COLO668 (cell line): ENCODE results near the gene RALY.
A peak's percentile ranks its signal among the peaks of the same experiment; 100 is the strongest.

Source experiments
- DNase-seq: peaks from one replicate; lab custom pipeline; 2025; ENCODE audit not compliant: unreplicated experiment; lab: John Stamatoyannopoulos, UW

RALY gene

DNA sequence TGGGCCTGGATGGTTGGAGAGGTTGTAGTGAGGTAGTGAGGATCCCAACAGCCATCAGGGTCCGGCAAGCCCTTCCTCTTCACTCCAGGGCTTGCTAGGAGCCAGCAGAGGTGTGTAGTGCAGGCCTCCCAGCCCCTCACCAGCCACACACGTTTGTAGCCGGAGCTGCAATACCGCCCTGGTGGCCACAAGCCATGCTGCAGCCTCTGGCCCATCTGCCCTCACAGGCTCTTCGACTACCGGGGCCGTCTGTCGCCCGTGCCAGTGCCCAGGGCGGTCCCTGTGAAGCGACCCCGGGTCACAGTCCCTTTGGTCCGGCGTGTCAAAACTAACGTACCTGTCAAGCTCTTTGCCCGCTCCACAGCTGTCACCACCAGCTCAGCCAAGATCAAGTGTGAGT is 81.9 kb downstream of the RALY start:
- no peak for DNase-seq

DNA sequence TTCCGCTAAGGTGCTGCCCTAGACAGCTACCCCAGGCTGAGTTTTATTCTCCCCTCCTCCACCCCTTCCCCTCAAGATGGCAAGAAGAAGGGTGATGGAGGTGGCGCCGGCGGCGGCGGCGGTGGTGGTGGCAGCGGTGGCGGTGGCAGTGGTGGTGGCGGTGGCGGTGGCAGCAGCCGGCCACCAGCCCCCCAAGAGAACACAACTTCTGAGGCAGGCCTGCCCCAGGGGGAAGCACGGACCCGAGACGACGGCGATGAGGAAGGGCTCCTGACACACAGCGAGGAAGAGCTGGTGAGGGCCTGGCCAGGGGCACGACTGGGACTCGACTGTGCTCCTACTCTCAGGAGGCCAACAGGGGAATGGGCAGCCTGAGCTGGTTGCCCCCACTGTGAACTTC is 83.2 kb downstream of the RALY start:
- no peak for DNase-seq

DNA sequence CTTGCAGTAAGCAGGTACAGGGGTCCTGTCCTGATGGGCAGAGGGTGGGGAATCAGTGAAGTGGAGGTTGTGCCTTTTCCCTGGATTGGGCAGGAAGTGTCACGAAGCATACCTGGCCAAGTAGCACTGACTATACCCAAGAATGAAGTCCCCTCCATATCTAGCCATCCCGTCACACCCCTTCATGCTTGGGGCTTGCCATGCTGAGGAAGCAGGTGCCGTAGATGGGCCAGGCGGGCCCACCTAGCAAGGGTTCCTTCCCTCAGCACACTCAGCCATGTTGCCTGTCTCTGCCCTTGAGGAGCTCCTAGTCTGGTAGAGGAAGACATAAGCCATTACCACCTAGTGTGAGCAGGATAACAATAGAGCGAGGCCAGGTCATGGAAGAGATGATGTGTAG is 84.8 kb downstream of the RALY start:
- DNase-seq, result no peak

DNA sequence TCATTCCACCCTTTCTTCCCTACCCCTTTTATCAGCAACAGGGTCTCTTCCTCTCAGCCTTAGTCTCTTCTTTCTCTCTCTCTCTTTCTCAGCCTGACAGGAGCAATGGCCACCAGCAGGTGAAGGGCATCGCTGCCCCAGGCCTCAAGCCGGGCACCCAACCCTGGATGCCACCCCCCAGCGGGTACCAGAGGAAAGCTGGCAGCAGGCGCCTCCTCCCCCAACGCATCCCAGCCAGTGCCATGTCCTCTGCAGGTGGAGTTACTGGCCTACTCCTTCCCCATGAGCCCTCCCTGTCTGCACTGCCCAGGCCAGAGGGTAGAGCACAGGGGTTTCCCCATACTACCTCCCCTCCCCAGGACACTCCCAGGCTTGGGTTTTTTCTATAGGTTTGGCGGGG is 86.1 kb downstream of the RALY start:
- no peak for DNase-seq

DNA sequence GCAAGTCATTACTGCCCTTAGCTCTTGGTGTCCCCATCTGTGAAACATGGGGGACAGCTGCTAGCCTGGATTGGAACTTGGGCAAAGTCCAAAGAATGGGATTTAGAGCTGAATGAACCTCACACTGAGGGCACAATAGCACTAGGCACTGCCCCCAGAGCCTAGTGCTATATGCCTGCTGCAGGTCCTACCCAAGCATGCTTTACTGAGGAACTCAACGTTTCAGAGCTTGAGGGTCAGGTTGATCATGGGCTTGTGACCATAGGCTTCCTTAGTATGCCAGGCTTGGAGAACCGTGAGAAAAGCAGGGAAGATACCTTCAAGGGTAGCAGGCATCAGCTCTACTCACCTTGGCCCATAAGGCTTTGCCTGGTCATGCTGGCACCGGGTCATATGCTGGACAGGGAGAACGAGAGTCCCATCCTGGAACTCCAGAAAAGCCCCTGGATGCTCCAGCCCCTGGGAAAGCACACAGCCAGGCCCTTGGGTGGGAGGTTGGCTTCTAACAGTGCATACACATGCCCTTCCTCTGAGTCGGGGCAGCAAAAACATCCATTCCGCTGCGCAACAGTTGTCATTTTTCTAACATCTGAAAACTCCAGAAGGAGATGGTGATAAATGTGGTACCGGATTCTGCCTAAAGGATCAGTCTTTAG is 88.6 kb downstream of the RALY start:
- DNase-seq, result no peak

DNA sequence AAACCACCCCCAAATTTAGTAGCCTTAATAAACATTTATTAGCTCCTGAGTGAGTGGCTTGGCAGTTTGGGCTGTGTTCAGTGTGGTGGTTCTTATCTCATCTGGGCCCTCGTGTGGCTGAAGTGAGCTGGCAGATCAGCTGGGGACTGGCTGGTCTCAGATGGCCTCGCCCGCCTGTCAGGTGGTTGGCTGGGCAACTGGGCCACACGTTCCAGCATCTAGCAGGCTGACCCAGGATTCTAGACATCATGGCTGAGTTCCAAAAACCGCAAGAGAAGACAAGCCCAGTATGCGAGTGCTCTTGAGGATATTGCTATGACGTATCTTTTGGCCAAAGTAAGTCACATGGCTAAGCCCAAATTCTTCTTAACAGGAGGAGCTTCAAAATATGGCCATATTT is 89.4 kb downstream of the RALY start:
- DNase-seq, result no peak

DNA sequence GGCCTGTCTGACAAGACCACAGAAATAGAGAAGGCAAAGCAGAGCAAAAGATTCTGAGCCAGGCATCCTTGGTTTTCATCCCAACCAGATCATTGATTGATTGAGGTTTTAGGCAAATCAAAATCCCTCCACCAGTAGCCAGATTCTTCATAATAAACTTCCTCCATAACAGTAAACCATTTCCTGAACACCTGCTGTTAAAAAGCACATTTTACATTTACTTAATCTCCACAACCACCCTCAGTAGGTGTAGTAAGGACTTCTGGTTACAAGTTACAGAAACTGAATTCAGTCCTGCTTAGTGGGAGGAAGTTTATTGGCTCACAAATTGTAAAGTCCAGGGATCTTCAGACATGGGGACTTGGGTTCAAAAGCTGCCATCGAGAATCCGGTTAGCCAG is 90.1 kb downstream of the RALY start:
- DNase-seq, result no peak

DNA sequence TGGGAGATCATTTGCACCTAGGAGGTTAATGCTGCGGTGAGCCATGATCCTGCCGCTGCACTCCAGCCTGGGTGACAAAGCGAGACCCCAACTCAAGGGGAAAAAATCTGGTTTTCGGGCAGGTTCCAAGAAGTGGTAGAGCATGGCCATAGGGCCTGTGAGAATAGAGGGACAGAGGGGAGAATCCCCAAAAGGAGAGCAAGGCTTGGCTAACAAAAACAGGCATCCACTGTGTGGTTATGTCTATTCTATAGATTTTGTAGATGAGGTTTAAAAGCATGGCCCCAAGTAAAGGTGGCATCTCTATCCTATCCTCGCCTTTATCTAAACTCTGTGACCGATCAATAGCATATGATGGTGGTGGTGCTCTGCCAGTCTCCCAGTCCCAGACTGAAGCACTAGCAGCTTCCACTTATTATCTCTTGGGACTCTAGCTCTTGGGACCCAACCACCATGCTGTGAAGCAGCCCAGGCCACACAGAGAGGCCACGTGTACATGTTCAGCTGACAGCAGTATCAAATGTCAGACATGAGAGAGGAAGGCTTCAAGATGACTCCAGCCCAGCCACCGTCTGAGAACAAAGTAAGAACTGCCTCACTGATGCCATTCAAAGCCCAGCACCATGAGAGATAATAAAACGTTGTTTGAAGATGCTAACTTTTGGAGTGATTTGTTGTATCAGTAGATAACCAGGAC is 90.7 kb downstream of the RALY start:
- DNase-seq, result peak; percentile 20

DNA sequence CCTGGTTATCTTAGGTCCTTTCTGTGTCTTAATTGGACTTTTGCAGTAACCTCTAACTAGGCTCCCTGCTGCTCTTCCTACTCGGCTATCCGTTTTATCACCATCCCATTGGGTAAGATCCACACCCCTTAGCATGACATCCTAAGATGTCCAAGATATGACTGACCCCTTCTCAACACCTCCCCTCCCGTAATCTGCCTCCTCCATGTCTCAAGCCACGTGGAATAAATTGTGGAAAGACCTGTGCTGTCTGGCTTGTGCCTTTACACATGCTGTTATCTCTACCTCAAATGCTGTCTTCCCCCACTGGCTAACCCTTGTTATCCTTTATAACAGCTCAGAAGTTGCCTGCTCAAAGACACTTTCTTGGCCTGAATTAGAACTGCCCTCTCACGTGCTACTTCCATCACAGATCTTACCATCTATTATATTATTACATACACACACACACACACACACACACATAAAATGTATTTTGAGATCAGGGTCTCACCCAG is 91.9 kb downstream of the RALY start:
- DNase-seq, result no peak

DNA sequence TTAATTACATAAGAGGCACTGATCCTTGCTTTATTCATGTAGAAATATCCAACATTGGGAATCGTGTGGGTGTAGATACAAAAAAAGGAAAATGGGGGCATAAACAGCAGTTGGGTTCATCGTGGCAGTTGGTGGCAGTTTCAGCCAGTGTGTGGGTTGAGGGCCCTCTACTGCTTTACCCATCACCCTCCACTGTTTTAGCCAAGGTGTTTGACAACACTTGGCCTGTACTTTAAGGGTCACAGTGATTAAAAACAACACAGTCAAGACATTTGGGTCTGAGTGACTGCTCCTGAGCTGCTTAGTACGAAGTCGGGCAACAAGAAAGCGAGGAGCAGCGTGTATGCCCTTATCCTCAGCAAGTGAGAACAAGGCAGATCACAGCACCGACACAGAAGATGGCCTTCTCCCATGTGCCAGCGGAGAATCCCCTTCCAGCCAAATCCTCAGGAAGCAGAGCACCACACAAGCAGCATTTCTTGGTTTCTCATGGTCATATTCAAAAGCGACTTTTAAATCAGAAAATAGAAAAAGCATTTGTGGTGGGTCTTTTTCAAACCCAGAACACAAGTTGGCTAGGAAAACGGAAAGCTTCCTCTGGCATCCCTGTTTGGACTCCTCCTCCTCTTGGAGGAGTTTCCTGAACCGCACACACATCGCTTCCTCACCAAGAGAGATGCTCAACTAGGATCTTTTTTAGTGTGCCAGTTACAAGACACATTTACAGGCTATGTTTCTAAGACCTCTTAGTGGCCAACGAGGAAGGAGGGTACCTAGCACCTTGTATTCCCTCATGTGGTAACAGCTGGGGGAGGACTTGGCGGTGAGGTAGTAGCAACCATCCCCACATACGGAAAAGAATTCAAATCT is 94.8 kb downstream of the RALY start:
- DNase-seq, result no peak

DNA sequence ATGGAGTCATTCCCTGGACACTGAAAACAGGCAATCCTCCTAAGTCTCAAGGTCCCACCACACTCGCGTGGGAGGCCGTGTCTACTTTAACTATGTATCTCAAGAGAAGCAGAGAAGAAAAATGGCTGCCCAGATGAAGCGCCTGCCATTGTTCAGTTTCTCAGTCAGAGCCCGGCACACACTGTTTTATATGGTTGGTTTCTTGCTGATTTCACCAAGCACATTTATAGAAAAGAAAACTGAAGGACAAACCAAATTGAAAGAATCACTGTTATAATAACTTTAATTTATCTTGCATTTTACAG is 95.4 kb downstream of the RALY start:
- no peak for DNase-seq

DNA sequence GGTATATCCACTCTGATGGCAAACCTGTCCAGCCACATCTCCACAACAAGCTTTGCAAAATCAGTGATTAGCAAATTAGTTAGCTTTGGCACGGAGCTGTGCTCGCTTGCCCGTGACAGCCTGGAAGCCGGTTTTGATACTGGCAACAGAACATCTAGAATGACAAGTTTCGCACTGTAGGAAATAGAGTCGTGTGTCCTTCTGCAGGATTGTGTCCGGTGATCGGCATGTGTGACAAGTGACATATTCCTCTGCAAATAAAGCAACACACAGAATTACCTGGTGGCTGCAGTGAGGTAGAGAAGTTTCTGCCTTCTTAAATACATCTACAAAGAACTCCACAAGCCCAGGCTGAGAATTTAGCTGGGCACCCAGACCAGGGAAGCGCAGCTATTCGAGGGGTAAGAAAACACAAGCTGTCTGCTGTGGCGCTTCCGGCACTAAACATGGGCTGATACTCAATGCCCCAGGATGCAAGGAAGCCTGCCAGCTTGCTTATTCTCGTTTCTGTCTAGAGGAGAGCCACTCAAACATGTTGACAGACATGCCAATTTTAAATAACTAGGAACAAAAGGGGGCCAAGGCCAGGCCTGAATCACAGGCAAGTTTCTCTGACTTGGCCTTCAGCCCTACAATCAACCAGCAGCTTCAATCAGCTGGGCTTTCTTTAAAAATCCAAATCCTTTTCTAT is 96.1 kb downstream of the RALY start:
- no peak for DNase-seq

DNA sequence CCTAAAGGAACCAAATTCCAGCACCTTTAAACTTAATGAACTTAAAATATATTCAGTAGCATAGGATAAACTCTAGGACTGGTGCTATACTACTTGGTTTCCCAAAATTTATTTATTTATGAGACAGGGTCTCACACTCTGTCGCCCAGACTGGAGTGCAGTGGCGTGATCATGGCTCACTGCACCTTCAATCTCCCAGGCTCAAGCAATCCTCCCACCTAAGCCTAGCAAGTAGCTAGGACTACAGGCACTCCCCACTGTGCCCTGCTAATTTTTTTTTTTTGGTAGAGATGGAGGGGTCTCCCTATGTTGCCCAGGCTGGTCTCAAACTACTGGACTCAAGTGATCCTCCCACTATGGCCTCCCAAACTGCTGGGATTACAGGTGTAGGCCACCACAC is 96.9 kb downstream of the RALY start:
- DNase-seq, result no peak

DNA sequence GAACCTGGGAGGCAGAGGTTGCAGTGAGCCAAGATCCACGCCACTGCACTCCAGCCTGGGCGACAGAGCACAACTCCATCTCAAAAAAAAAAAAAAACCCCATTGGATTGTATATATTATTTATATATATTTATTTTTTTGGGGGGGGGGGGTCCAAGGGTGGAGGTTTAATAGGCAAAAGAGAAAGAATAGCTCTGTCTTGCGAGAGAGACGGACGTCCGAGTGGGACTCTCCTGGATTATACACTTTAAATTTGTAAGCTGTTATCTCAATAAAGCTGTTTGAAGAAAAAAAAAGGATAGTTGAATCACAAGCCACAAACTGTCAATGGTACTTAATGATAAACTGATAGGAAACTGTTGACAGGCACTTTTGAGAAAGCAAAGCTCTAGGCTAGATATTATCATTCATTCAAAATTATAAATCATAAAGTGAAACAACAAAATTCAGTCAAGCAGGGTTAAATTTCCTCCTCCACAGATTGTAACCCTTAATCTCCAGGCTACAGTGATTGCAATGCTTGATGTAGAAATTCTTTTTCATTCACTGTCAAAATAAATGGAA is 98.0 kb downstream of the RALY start:
- no peak for DNase-seq

DNA sequence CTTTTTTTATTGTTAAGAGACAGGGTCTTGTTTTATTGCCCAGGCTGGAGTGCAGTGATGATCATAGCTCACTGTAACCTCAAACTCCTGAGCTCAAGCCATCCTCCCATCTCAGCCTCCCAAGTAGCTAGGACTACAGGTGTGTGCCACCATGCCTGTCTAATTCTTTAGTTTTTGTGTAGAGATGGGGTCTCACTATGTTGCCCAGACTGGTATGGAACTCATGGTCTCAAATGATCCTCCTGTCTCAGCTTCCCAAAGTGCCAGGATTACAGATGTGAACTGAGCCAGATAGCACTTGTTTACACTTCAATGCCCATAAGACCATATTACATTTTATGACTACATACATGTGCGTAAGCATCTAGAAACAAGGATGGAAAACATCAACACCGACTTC is 100.2 kb downstream of the RALY start:
- DNase-seq, result no peak

DNA sequence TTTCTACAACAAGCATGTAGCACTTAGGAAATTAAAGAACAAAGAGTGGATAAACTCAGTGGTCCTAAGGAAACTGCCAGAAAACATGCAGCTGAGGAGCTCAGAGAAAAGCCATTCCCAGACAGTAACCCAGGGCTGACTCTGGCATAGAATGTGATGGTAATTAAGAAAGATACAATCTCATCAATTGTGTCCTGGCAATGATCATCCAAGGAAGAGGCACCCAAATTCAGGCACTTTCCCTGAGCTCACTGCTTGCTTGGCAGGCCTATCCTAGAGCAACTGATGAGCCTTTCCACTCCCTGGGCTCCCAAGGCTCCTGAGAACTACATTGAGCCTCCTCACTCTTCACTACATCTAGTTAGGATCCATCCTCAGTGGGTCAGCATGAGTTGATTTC is 102.1 kb downstream of the RALY start:
- no peak for DNase-seq

DNA sequence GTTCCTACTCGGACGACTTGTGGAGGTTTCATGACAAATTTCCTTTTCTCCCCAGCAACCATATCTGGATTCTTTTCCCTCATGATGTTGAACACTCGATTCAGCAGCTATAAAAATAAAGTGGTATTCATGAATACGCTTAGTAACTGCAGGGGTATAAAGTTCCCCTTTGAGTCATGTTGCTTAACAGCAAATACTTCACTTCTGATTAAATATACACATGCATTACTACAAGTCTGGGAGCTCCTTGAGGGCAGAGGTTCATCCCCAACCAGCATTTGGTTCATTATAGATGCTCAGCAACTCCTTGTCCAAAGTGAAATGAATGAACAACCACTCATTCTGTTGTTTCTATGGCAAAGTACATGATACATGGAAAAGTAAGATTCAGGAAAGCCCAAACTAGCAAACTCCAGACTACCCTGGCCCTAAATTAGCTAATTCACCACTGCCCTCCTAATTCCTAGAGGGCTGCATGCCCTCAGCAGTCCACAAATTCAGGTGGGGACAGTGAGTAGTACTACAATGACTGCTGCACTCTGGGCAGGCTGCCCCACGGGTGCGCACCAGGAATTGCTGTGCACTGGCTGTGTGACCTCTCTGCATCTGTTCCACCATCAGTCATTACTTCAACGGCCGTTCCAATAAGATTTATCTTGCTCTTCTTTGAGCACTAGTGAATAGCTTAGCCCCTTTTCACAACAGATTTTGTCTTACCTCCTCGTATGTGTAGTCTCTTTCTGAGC is 103.2 kb downstream of the RALY start:
- no peak for DNase-seq

DNA sequence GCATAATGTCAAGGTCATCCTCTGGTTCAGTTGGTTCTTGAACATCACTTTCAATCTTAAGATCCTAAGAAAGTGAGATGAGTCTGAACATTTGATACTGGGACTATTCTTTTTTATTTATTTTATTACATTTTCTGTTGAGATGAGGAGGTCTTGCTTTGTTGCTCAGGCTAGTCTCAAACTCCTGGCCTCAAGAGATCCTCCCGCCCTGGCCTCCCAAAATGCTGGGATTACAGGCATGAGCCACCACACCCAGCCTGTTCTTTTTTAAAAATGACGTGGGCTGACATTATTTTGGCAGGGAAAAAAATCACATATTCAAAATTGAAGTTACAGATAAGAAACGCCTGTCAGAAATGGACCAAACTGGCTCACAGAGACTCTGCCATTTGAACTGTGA is 104.9 kb downstream of the RALY start:
- no peak for DNase-seq

DNA sequence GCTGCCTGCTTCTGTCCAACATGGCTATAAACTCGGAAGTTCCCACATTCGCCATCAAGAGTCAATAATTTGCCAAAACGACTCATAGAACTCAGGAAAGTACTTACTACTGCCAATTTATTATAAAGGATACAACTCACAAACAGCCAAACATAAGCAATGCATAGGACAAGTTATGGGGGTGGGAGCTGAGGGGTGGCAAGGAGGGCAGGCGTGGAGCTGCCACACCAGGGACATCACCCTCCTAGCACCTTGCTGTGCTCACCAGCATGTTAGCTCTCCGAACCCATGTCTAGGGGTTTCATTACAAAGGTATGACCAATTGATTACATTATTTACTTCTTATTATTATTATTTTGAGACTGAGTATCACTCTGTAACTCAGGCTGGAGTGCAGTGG is 106.0 kb downstream of the RALY start:
- no peak for DNase-seq

DNA sequence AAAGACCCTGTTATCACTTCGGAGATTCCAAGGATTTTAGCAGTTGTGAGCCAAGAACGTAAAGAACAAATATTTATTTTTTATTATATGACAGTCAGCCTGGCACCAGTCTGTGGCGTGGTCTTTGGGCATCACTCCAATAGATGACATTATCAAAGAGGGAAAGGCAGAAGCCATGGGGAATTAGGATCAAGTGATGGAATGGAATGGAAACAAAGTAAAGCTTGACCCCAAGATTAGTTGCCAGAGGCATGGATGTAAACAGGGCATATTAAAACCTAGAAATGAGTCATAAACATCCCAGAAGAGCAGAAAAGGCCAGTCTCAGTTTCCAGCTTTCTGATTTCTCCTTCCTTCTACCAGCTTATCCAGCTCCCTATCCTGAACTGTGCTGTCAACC is 106.9 kb downstream of the RALY start:
- DNase-seq, result no peak

DNA sequence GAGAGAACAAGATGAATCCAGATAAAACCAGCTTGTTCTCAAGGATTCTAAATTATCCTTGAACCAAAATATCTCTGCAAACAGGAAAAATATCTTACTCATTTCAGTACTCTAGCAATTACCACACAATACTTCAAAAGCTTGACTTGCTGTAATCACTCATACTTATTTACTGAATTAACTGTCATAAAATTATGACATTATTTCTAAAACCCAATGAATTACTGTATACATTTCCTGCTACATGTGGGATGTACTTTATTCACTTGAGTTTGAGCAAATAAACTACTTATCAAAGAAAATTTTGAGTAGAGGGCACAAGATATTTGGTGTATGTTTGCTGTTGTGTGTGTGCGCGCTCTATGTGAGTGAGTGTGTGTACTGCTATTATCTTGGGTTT is 108.6 kb downstream of the RALY start:
- no peak for DNase-seq
